HepG2 (cell line): ENCODE results near the gene PKP3. TPM values are rescaled to one million over a fixed set of nuclear protein-coding genes. Genes with fewer than 3 reads are reported as not detected.
A peak's percentile ranks its signal among the peaks of the same experiment; 100 is the strongest.

ENCODE experiments used
- ARNTL ChIP-seq: sonication (generic); formaldehyde crosslinking; IDR thresholded peaks from 2 replicates; pipeline ENCODE4 v1.4.0; 2020; ENCODE audit warnings: mild to moderate bottlenecking, missing genetic modification reagents
- ATF7-NPFF ChIP-seq: sonication (generic); formaldehyde crosslinking; IDR thresholded peaks from 2 replicates; pipeline ENCODE4 v1.8.1; 2023; ENCODE audit warnings: mild to moderate bottlenecking, low read depth, missing genetic modification reagents, moderate library complexity
- BHLHE40 ChIP-seq: IDR thresholded peaks from 2 replicates; pipeline ENCODE4 v1.6.1; 2011; ENCODE audit warnings: low read length, improper control_type of control experiment
- CBX1 ChIP-seq: IDR thresholded peaks from one replicate; pipeline ENCODE4 v1.6.1; 2016; ENCODE audit warnings: antibody characterized with exemption, low read depth
- CHD2 ChIP-seq: IDR thresholded peaks from 2 replicates; pipeline ENCODE4 v1.6.1; 2011; ENCODE audit warnings: low read depth, low read length, improper control_type of control experiment
- DR1 ChIP-seq: sonication (generic); formaldehyde crosslinking; IDR thresholded peaks from 2 replicates; pipeline ENCODE4 v1.8.0; 2021; ENCODE audit warnings: mild to moderate bottlenecking, missing genetic modification reagents, inconsistent platforms
- FOXP1 ChIP-seq, 2 experiments: fragments of 450-650 bp in 1 of 2; IDR thresholded peaks; 2 replicates each; pipeline ENCODE4 v1.6.1; 2017 to 2018; ENCODE audit warnings: antibody characterized with exemption in 1 of 2
- HDAC6 ChIP-seq: fragments of 200-600 bp; sonication (generic); IDR thresholded peaks from 2 replicates; pipeline ENCODE4 v1.7.0; 2017; ENCODE audit warnings: mild to moderate bottlenecking, antibody characterized with exemption, low read length, low read depth
- KMT2A ChIP-seq: sonication (generic); formaldehyde crosslinking; IDR thresholded peaks from 2 replicates; pipeline ENCODE4 v1.4.0; 2020; ENCODE audit warnings: missing genetic modification reagents
- MTF2 ChIP-seq: sonication (generic); formaldehyde crosslinking; IDR thresholded peaks from 2 replicates; pipeline ENCODE4 v1.5.0; 2020; ENCODE audit warnings: missing genetic modification reagents, borderline replicate concordance
- NR2C2 ChIP-seq: sonication (generic); formaldehyde crosslinking; IDR thresholded peaks from 2 replicates; pipeline ENCODE4 v1.4.0; 2020; ENCODE audit warnings: missing genetic modification reagents, mild to moderate bottlenecking, moderate library complexity, borderline replicate concordance
- NR2F6 ChIP-seq, 2 experiments: IDR thresholded peaks; 2 replicates each; pipeline ENCODE4 v1.6.1; 2016; ENCODE audit warnings: antibody characterized with exemption in 1 of 2, mild to moderate bottlenecking in 1 of 2
- PHF20 ChIP-seq: sonication (generic); formaldehyde crosslinking; IDR thresholded peaks from 2 replicates; pipeline ENCODE4 v1.5.0; 2020; ENCODE audit warnings: mild to moderate bottlenecking, missing genetic modification reagents
- RBFOX2 ChIP-seq: fragments of 200-400 bp; formaldehyde crosslinking; IDR thresholded peaks from 2 replicates; pipeline ENCODE4 v1.6.1; 2017; ENCODE audit warnings: low read depth, mild to moderate bottlenecking, low read length
- RBM22 ChIP-seq: fragments of 200-400 bp; formaldehyde crosslinking; optimal IDR thresholded peaks from 2 replicates; pipeline ENCODE3; 2017; ENCODE audit warnings: mild to moderate bottlenecking, low read length, moderate library complexity
- RERE ChIP-seq: IDR thresholded peaks from 2 replicates; pipeline ENCODE4 v1.6.1; 2016; ENCODE audit warnings: low read depth, missing genetic modification reagents, missing compliant biosample characterization
- RFX1 ChIP-seq: fragments of 450-650 bp; IDR thresholded peaks from 2 replicates; pipeline ENCODE4 v1.6.1; 2017
- RXRB ChIP-seq: IDR thresholded peaks from 2 replicates; pipeline ENCODE4 v1.6.1; 2016; ENCODE audit warnings: borderline replicate concordance, missing genetic modification reagents, missing compliant biosample characterization
- SALL1 ChIP-seq: sonication (generic); formaldehyde crosslinking; IDR thresholded peaks from 2 replicates; pipeline ENCODE4 v1.8.0; 2022; ENCODE audit warnings: mild to moderate bottlenecking, missing genetic modification reagents
- ZFP1 ChIP-seq: IDR thresholded peaks from 2 replicates; pipeline ENCODE4 v1.6.1; 2016
- ZNF121 ChIP-seq: sonication (generic); formaldehyde crosslinking; IDR thresholded peaks from 2 replicates; pipeline ENCODE4 v1.5.0; 2020; ENCODE audit warnings: mild to moderate bottlenecking, missing genetic modification reagents
- ZNF607 ChIP-seq: sonication (generic); formaldehyde crosslinking; IDR thresholded peaks from 2 replicates; pipeline ENCODE4 v1.5.1; 2020; ENCODE audit warnings: missing genetic modification reagents, mild to moderate bottlenecking, borderline replicate concordance
- ZNF691 ChIP-seq: sonication (generic); formaldehyde crosslinking; IDR thresholded peaks from 2 replicates; pipeline ENCODE4 v1.4.0; 2020; ENCODE audit warnings: missing genetic modification reagents, low read depth, mild to moderate bottlenecking, borderline replicate concordance
- ZNF777 ChIP-seq: sonication (generic); formaldehyde crosslinking; IDR thresholded peaks from 2 replicates; pipeline ENCODE4 v1.4.0; 2020; ENCODE audit warnings: missing genetic modification reagents
- ZNF781 ChIP-seq: sonication (generic); formaldehyde crosslinking; IDR thresholded peaks from 2 replicates; pipeline ENCODE4 v1.5.1; 2020; ENCODE audit warnings: borderline replicate concordance, mild to moderate bottlenecking, missing genetic modification reagents; ENCODE audit errors: not compliant biosample characterization
- polyA plus RNA-seq, 8 experiments: library from polyadenylated mRNA; depleted of rRNA in 3 of 8; stranded (reverse) in 7 of 8; unstranded in 1 of 8; fragments of >200 nt; fragmentation: Illumina TruSeq in 4 of 8; extraction: Trizol in 4 of 8; gene quantifications; 2 replicates each; pipeline versions ENCODE4 v1.2.1 to v1.2.3, GENCODE V29; 2011 to 2016; ENCODE audit warnings: low read depth in 4 of 8, missing spikeins in 1 of 8, mixed read lengths in 1 of 8; ENCODE audit not compliant: insufficient read depth in 1 of 8
- total RNA-seq, 5 experiments: library from RNA; depleted of rRNA; stranded (reverse); fragments of >200 nt; fragmentation: Illumina TruSeq; extraction: Trizol; gene quantifications; 2 replicates each; pipeline ENCODE4 v1.2.3, GENCODE V29; 2016; ENCODE audit warnings: low read depth in 1 of 5

The PKP3 gene
- total and polyA plus RNA-seq, 2 of the 13 experiments (the other 11 are each of a cell fraction or from before 2014, with no cell fraction given) = 18.0 to 28.7 TPM

GRCh38 chr11:449889-450808, 56.1 kb downstream of the PKP3 start, which contains the start of gene PTDSS2 (continued):
- TF ChIP-seq ZNF691 (CRISPR knock-in tag) (peak; percentile 77), ZNF607 (CRISPR knock-in tag) (peak; percentile 66), RERE (CRISPR knock-in tag) (0 out of 2 replicates have a peak, but pooled peaks have one; percentile 39), RXRB (CRISPR knock-in tag) (peak; percentile 53; the same call in 1 of the 2 replicates), ARNTL (CRISPR knock-in tag) (peak; percentile 59; the same call in 1 of the 2 replicates), SALL1 (CRISPR knock-in tag) (peak; percentile 73; the same call in 1 of the 2 replicates), MTF2 (CRISPR knock-in tag) (peak; percentile 60; the same call in 1 of the 2 replicates), ZNF777 (CRISPR knock-in tag) (peak; percentile 78), DR1 (CRISPR knock-in tag) (peak; percentile 54; the same call in 1 of the 2 replicates), ZNF781 (CRISPR knock-in tag) (no peak), RBFOX2 (peak; percentile 88), ZFP1 (CRISPR knock-in tag) (peak; percentile 40; the same call in 1 of the 2 replicates), RFX1 (peak; percentile 77), KMT2A (peak; percentile 77), BHLHE40 (no peak), NR2C2 (CRISPR knock-in tag) (peak; percentile 97), CHD2 (peak; percentile 57), CBX1 (peak; percentile 26), ATF7-NPFF (CRISPR knock-in tag) (peak; percentile 53; the same call in 1 of the 2 replicates), FOXP1 (IDR thresholded peaks at IDR 0.05) (no peak), FOXP1 (CRISPR knock-in tag; IDR thresholded peaks at IDR 0.05) (peak; percentile 36; the same call in 1 of the 2 replicates), ZNF121 (CRISPR knock-in tag) (peak; percentile 50; the same call in 1 of the 2 replicates), NR2F6 (IDR thresholded peaks at IDR 0.05) (no peak), NR2F6 (CRISPR knock-in tag; IDR thresholded peaks at IDR 0.05) (peak; percentile 68; the same call in 1 of the 2 replicates), RBM22 (no peak), PHF20 (CRISPR knock-in tag) (peak; percentile 66), HDAC6 (no peak)
